Neural progenitor cell (in vitro differentiated cells): ENCODE data around the gene GRSF1.

ENCODE experiments used
- EZH2 ChIP-seq: fragments of 200-600 bp; sonication (generic); IDR thresholded peaks from 2 replicates; pipeline ENCODE4 v1.6.1; 2017; ENCODE audit warnings: antibody characterized with exemption, mild to moderate bottlenecking, moderate library complexity
- EZH2phosphoT487 ChIP-seq: fragments of 200-600 bp; sonication (generic); IDR thresholded peaks from 2 replicates; pipeline ENCODE4 v1.6.1; 2017; ENCODE audit warnings: antibody characterized with exemption
- TF ChIP-seq, protein P1 (sequence below): fragments of 200-600 bp; sonication (generic); IDR thresholded peaks from 2 replicates; pipeline ENCODE4 v1.5.1; 2017; ENCODE audit warnings: antibody characterized with exemption, mild to moderate bottlenecking

DNA sequence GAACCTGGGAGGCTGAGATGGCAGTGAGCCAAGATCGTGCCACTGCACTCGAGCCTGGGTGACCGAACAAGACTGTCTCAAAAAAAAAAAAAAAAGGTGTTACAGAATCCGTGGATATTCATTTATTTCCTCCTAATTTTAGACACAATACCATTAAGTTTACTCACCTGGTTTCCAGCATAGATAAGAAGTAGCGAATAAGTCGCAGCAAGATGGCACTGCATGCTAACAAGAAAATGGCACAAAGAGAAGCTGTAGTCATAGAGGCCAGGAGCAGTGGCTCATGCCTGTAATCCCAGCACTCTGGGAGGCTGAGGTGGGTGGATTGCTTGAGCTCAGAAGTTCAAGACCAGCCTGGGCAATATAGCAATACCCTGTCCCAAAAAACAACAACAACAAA, 45.5 kb upstream of the GRSF1 start:
- TF ChIP-seq, protein P1, sequence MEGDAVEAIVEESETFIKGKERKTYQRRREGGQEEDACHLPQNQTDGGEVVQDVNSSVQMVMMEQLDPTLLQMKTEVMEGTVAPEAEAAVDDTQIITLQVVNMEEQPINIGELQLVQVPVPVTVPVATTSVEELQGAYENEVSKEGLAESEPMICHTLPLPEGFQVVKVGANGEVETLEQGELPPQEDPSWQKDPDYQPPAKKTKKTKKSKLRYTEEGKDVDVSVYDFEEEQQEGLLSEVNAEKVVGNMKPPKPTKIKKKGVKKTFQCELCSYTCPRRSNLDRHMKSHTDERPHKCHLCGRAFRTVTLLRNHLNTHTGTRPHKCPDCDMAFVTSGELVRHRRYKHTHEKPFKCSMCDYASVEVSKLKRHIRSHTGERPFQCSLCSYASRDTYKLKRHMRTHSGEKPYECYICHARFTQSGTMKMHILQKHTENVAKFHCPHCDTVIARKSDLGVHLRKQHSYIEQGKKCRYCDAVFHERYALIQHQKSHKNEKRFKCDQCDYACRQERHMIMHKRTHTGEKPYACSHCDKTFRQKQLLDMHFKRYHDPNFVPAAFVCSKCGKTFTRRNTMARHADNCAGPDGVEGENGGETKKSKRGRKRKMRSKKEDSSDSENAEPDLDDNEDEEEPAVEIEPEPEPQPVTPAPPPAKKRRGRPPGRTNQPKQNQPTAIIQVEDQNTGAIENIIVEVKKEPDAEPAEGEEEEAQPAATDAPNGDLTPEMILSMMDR = no peak
- no peak for TF ChIP-seq EZH2phosphoT487
- TF ChIP-seq EZH2 = no peak
